Body of pancreas (tissue), 4 donors: ENCODE measurements around the gene PCDHGB6. TPM values are rescaled to one million over a fixed set of nuclear protein-coding genes. Genes with fewer than 3 reads are reported as not detected.

Source experiments
- ATAC-seq: fragments of 150-250 bp; one replicate; pipeline ENCODE4 v1.9.1; 2016
- DNase-seq, 4 donors: peaks; one replicate each; pipeline ENCODE4 v3.0.0-alpha.2; 2019
- H3K27ac ChIP-seq, 4 donors: fragments of 200-600 bp; sonication (generic); 1 replicate in 3 of 4; 2 replicates in 1 of 4; pipeline versions ENCODE4 v1.5.1 to v1.6.1; 2016 to 2019; ENCODE audit warnings: mild to moderate bottlenecking in 1 of 4, mixed read lengths in 1 of 4, moderate library complexity in 1 of 4
- H3K27me3 ChIP-seq, 2 donors: fragments of 200-600 bp; sonication (generic); one replicate each; pipeline ENCODE4 v1.6.0; 2016; ENCODE audit warnings: mild to moderate bottlenecking in 1 of 2
- H3K36me3 ChIP-seq, 2 donors: fragments of 200-600 bp; sonication (generic); replicated peaks in 1 of 2; 2 replicates each; pipeline ENCODE4 v1.5.1; 2016; ENCODE audit warnings: low read depth in 2 of 2; ENCODE audit not compliant: insufficient read depth in 1 of 2
- H3K4me1 ChIP-seq: fragments of 200-600 bp; sonication (generic); one replicate; pipeline ENCODE4 v1.6.0; 2016
- H3K4me3 ChIP-seq, 2 donors: fragments of 200-600 bp; sonication (generic); 1 replicate in 1 of 2; 2 replicates in 1 of 2; pipeline ENCODE4 v1.5.1; 2016 to 2019
- H3K9me3 ChIP-seq, 3 donors: fragments of 200-600 bp; sonication (generic); 1 replicate in 2 of 3; 2 replicates in 1 of 3; pipeline ENCODE4 v1.5.1; 2016
- POLR2A ChIP-seq, 3 donors: fragments of 450-650 bp; IDR thresholded peaks; one replicate each; pipeline ENCODE4 v1.6.1; 2016; ENCODE audit warnings: antibody characterized with exemption in 3 of 3, mild to moderate bottlenecking in 2 of 3
- WGBS, 2 donors: methylation state at CpG; one replicate each; pipeline ENCODE4 v1.1.5; 2017; 5-methylcytosine and 5-hydroxymethylcytosine counted together
- intact Hi-C: fragments of 100-400 bp; cut with DNase I; formaldehyde crosslinking; loops from one replicate; pipeline ENCODE4 v1.15.1; 2023
- total RNA-seq, 2 donors: library from RNA; depleted of rRNA; stranded (reverse); fragments of >200 nt; gene quantifications; one replicate each; pipeline ENCODE4 v1.1.0, GENCODE V29; 2016
- TF ChIP-seq, protein P1 (sequence below), 7 experiments: fragments of 450-650 bp in 4 of 7; fragments of 200-600 bp in 3 of 7; sonication (generic) in 3 of 7; IDR thresholded peaks; one replicate each; pipeline ENCODE4 v1.5.1; 2016 to 2019; ENCODE audit warnings: antibody characterized with exemption in 7 of 7

PCDHGB6 gene
- total RNA-seq, 2 donors from 2014 or later, result 4.6 to 8.0 TPM

DNA sequence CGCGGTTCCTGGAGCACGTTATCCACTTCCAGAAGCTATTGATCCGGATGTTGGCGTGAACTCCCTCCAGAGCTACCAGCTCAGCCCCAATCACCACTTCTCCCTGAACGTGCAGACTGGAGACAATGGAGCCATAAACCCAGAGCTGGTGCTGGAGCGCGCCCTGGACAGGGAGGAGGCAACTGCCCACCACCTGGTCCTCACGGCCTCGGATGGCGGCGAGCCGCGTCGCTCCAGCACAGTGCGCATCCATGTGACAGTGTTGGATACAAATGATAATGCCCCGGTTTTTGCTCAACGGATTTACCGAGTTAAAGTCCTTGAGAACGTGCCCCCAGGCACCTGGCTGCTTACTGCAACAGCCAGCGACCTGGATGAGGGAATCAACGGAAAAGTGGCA lies 4.4 kb upstream of the PCDHGB6 start:
- 23% methylated on average over 17 to 22 of the region's 22 CpGs for WGBS, 2 donors
- H3K4me1 ChIP-seq, result no peaks in the 10 kb centered on the region
- ATAC-seq, result no peak
- H3K27ac ChIP-seq, result no peak overlapping the region
- H3K36me3 ChIP-seq, result no peaks in the 10 kb centered on the region
- DNase-seq, result no peak
- TF ChIP-seq, protein P1, sequence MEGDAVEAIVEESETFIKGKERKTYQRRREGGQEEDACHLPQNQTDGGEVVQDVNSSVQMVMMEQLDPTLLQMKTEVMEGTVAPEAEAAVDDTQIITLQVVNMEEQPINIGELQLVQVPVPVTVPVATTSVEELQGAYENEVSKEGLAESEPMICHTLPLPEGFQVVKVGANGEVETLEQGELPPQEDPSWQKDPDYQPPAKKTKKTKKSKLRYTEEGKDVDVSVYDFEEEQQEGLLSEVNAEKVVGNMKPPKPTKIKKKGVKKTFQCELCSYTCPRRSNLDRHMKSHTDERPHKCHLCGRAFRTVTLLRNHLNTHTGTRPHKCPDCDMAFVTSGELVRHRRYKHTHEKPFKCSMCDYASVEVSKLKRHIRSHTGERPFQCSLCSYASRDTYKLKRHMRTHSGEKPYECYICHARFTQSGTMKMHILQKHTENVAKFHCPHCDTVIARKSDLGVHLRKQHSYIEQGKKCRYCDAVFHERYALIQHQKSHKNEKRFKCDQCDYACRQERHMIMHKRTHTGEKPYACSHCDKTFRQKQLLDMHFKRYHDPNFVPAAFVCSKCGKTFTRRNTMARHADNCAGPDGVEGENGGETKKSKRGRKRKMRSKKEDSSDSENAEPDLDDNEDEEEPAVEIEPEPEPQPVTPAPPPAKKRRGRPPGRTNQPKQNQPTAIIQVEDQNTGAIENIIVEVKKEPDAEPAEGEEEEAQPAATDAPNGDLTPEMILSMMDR (IDR thresholded peaks at IDR 0.05), result no peak
- TF ChIP-seq POLR2A (IDR thresholded peaks at IDR 0.05), result no peak
- peaks cover 0 to 71% (median 10%) of the 10 kb centered on the region in 3 donors for H3K9me3 ChIP-seq
- intact Hi-C loops, result no loop called here
- no peak overlapping the region for H3K4me3 ChIP-seq
- no peaks in the 10 kb centered on the region for H3K27me3 ChIP-seq

DNA sequence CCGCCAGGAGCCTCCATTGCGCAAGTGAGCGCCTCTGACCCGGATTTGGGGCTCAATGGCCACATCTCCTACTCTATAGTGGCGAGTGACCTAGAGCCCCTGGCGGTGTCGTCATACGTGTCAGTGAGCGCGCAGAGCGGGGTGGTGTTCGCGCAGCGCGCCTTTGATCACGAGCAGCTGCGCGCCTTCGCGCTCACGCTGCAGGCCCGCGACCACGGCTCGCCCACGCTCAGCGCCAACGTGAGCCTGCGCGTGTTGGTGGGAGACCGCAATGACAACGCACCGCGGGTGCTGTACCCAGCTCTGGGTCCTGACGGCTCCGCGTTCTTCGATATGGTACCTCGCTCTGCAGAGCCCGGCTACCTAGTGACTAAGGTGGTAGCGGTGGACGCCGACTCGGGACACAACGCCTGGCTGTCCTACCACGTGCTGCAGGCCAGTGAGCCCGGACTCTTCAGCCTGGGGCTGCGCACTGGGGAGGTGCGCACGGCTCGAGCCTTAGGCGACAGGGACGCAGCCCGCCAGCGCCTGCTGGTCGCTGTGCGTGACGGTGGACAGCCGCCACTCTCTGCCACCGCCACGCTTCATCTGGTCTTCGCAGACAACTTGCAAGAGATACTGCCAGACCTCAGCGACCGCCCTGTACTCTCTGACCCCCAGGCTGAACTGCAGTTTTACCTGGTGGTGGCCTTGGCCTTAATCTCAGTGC lies 1.9 kb downstream of the PCDHGB6 start:
- intact Hi-C loops, result loop anchor here (10.0 kb wide), 1 partner anchor 105 kb away; no protein-coding TSS in a partner anchor
- Histone ChIP-seq H3K4me3 (no peak overlapping the region), H3K36me3 (no peaks in the 10 kb centered on the region), H3K27ac (no peak overlapping the region), H3K9me3 (peaks cover 0 to 77% (median 9%) of the 10 kb centered on the region in 3 donors), H3K27me3 (no peaks in the 10 kb centered on the region), H3K4me1 (no peaks in the 10 kb centered on the region)
- ATAC-seq, result no peak
- 20 to 33% methylated on average over 6 to 62 of the region's 64 CpGs for WGBS, 2 donors
- DNase-seq, result no peak
- TF ChIP-seq POLR2A (IDR thresholded peaks at IDR 0.05), result no peak
- TF ChIP-seq, protein P1 (IDR thresholded peaks at IDR 0.05), result no peak

DNA sequence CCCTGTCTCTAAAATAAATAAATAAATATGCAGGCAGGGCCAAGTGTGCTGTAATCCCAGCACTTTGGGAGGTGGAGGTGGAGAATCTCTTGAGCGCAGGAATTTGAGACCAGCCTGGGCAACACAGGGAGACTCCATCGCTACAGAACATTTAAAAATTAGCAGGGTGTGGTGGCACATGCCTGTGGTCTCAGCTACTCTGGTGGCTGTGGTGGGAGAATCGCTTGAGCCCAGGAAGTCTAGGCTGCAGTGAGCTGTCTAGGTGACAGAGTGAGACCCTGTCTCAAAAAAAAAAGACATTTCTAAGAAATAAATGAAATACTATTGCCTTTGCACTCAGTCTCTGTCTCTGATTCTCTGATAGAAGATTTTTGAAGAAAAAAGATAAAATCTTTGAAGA lies 3.8 kb downstream of the PCDHGB6 start:
- peaks cover 0 to 68% (median 5%) of the 10 kb centered on the region in 3 donors for H3K9me3 ChIP-seq
- no peaks in the 10 kb centered on the region for H3K27me3 ChIP-seq
- TF ChIP-seq, protein P1 (IDR thresholded peaks at IDR 0.05), result no peak
- no peak for TF ChIP-seq POLR2A (IDR thresholded peaks at IDR 0.05)

DNA sequence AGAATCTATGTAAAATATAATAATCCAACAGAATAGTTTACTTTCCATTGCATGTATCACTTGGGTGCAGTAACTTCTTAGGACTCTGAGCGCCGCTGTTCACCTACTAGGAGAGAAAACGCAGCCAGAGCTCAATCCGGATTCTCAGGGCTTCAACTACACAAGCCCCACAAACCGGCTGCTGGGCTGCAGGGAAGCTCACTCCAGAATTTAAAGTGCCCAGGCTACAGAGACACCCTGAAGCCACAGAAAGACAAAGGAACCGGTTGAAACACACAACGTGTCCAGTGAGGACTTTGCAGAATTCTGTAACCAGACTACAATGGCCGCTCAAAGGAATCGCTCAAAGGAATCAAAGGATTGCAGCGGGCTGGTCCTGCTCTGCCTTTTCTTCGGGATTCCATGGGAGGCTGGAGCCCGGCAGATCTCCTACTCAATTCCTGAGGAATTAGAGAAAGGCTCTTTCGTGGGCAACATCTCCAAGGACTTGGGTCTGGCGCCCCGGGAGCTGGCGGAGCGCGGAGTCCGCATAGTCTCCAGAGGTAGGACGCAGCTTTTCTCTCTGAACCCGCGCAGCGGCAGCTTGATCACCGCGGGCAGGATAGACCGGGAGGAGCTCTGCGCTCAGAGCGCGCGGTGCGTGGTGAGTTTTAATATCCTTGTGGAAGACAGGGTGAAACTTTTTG lies 5.2 kb downstream of the PCDHGB6 start, which contains the start of gene PCDHGA10:
Gene PCDHGA10 (plus strand): TSS at position 134 of the 686 bp plus-strand sequence. CDS start 189 bp downstream, at position 323.
- 19 to 24% methylated on average over 31 of the region's 31 CpGs for WGBS, 2 donors

More for the DNA sequence above, 3.8 kb downstream of the PCDHGB6 start:
- 61 to 66% methylated on average over 3 of the region's 3 CpGs for WGBS, 2 donors
- intact Hi-C loops, result loop anchor here (10.0 kb wide), 1 partner anchor 103 kb away; no protein-coding TSS in a partner anchor
- H3K4me3 ChIP-seq, result no peak overlapping the region
- no peaks in the 10 kb centered on the region for H3K4me1 ChIP-seq
- ATAC-seq, result no peak
- DNase-seq, result no peak
- no peak overlapping the region for H3K27ac ChIP-seq
- H3K36me3 ChIP-seq, result no peaks in the 10 kb centered on the region

More for the DNA sequence above, 5.2 kb downstream of the PCDHGB6 start, which contains the start of gene PCDHGA10:
- no peaks in the 10 kb centered on the region for H3K27me3 ChIP-seq
- peak in 3 of 4 donors; percentile 40 to 54 (median 40) for DNase-seq
- H3K4me1 ChIP-seq, result no peaks in the 10 kb centered on the region
- H3K4me3 ChIP-seq, result no peak within 1 kb of the TSS
- H3K36me3 ChIP-seq, result no peaks in the 10 kb centered on the region
- TF ChIP-seq, protein P1 (IDR thresholded peaks at IDR 0.05), result peak in 4 of 7 experiments; percentile 16 to 43 (median 32)
- TF ChIP-seq POLR2A (IDR thresholded peaks at IDR 0.05), result no peak
- H3K27ac ChIP-seq, result no peak within 1 kb of the TSS
- intact Hi-C loops, result loop anchor here (10.0 kb wide), 1 partner anchor 102 kb away; no protein-coding TSS in a partner anchor
- peaks cover 0 to 67% (median 7%) of the 10 kb centered on the region in 3 donors for H3K9me3 ChIP-seq
- no peak for ATAC-seq
